ENCODE data around the gene RBP3. TPM values are rescaled to one million over a fixed set of nuclear protein-coding genes. Genes with fewer than 3 reads are reported as not detected.
A peak's percentile ranks its signal among the peaks of the same experiment; 100 is the strongest.

The RBP3 gene
- polyA plus RNA-seq, 12 donors, result 0.04 to 0.11 (median 0.07) TPM; not detected in 5

DNA sequence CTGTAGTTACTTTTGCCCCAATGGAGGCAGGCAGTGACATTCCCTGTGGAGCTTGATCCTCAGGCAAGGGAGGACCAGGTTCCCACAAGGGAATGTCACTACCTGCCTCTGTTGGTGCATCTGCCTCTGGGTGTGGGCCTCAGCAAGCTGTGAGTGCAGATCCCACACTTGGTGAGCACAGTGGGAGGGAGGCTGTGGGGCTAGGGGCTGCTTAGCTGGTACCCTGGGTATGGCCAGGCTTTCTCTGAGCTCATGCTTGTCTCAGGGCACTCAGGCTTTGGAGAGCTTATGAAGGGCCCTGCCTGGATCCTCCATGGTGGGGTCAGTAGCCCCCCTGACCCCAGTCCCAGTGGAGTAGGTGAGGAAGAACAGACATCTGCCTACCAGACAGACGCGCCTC is 52.1 kb downstream of the RBP3 start:
- DNase-seq, result no peak

DNA sequence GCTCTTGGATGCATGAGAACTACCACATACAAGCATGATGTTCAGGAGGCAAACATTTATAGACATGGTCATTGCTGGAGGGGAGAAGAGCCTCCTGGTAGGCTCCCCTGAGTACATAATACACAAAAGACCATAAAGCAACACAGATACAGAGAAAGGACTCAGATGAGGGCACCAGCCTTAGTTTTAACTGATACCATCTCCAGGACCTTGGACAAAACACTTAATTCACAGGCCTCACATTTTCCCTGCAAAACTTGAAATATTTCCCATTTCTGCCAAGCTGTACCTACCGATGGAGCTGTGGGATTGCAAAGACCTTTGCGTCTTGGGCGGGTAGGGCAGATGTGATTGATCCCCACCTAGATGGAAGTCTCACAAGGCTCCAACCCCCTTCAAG is 52.6 kb downstream of the RBP3 start:
- no peak for DNase-seq

DNA sequence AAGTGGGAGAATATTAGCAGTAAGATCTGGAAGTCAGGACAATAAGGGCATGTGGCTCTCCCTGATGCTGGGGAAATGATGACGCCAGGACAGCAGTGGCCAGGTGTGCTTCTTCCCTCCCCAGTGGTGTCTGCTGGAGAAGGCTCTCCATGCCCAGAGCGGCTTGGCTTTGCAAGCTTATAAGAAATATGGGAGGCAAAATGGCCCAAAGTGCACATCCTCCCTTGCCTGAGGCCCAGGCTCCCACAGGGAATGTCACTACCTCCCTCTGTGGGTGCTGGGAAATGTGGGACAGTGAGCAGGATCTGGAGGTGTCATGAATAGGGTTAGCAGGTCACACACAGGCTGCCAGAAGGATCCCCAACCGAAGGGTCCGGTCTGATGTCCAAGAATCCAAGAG is 53.0 kb downstream of the RBP3 start:
- DNase-seq, result no peak

DNA sequence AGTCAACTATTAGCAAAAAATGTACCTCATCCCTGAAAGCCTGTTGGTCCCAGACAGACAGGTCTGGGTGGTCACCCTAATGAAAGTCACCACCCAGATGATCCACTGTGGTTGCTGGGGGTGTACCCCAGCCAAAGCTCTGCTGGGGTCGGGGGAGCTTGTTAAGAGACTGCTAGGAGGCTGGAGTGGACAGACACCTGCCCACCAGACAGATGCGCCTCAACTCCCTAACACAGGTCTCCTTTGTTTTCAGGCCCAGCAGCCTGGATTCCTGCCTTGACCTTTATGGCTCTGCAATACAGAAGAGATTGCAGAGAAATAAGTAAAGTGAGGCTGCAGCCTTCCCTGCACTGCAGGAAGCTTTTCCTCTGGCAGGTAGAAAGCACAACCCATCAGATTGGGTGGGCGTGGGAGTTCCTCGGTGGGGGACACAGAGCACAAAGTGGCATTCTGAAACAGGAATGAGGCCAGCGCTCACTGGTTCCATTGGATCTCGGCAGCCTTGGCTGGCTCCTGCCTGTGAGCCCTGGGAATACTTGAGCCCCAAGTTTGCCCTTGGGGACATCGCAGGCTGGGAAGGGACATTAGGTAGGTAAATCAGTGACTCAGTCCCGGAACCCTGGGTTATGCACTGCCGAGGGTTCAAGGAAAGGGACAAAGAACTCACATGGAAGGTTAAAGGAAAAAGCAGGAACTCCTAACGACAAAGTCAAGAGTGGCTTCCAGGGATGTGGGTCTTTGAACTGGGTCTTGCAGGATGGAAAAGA is 53.9 kb downstream of the RBP3 start:
- no peak for DNase-seq

DNA sequence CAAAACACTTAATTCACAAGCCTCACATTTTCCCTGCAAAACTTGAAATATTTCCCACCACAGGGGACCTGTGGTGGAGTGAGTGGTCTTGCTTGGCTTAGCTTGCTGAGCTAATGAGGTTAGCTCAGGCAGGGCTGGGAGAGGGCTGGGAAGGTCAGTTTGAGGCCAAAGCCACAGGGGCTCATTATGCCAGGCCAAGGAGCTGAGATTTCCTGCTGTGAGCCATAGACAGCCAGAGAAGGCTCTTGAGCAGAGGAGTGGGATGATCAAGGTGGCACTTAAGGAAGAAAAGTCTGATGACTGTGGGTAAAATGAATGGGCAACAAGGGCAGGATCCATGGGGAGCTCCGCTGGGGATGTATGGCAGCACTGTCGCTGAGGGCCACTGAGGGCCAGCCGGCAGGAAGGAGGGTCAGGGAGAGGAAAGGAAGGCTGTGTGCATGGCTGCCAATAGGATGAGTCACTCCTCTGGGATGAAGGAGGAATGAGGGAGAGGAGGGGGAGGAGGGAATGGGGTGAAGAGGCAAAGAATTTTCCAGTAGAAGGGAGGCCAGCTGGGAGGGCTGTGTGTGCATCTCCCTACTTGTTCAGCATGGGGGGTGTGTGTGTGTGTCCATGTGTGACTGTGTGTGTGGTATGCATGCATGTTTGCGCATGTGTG is 54.6 kb downstream of the RBP3 start:
- DNase-seq, result peak; percentile 78

DNA sequence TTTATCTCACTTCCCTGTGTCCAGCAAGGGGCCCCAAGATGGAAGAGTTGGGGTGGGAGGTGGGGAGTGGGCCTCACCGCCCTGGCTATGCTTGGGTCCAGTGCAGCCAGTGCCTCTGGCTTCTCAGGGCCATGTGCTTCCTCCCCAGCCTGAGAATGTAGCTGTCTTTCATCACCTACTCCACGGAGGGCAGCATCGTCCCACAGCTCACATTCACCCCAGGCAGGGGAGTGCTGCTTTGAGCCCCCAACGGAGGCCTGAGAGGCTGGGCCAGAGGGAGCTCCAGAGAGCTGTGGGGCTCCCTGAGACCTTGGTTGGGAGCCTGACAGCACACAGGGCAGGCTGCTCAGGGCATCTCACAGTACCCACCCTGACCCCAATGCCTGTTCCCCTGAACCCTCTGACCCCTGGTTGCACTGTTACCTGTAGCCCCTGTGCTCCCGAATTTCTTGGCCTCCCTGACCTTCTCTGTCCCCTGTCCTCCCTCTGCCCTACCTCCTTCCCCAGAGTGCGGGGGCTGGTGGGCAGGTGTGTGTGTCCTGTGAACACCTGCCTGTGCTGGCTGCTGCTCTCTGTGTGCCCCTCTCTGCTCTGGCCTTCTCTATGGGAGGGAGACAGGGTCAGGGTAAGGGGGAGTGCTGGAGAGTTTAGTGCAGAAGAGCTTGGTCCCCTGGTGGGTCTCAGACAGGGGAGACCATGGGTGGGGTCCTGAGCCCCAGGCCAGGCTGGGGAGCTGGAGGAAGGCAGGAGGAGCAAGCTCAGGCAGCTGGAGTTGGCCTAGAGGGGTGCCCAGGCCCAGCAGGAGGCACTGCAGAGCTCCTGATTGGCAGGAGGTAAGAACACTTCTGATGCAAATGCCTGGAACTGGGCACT is 55.5 kb downstream of the RBP3 start:
- DNase-seq, result no peak

DNA sequence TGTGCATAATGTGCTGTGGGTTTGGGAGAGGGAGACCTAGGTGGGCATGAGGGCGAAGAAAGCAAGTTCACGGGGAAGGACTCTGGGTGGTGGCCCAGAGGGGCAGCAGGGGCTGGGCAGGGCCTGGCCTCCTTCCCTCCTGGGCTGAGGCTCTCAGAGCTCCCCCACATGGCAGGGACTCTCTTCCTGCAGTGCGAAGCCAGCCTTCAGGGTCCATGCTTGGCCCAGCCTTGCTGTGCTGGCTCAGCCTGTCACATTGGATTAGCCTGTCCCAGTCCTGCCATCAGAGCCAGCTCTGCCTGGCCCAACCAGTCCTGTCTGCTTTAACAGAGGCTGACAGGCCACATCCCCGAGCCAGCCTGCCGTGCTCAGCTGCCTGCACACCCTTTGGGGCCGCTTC is 56.3 kb downstream of the RBP3 start:
- no peak for DNase-seq

DNA sequence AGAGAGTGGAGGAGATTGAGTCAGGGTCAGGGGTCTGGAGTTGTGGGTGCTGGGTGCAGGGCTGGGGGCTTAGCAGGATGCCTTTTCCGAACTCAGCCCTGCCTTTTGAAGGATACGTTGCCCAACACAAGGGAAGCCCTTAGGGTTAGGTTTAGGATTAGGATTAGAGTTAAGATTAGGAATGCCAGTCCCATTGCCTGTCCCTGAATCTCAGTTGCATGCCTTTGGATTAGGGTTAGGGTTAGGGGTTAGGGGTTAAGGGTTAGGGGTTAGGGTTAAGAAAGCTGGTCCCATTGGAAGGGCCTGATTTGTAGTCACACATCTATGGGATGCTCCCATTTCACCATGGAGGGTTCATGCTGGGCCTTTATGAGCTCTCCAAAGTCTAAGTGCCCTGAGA is 56.8 kb downstream of the RBP3 start:
- no peak for DNase-seq

DNA sequence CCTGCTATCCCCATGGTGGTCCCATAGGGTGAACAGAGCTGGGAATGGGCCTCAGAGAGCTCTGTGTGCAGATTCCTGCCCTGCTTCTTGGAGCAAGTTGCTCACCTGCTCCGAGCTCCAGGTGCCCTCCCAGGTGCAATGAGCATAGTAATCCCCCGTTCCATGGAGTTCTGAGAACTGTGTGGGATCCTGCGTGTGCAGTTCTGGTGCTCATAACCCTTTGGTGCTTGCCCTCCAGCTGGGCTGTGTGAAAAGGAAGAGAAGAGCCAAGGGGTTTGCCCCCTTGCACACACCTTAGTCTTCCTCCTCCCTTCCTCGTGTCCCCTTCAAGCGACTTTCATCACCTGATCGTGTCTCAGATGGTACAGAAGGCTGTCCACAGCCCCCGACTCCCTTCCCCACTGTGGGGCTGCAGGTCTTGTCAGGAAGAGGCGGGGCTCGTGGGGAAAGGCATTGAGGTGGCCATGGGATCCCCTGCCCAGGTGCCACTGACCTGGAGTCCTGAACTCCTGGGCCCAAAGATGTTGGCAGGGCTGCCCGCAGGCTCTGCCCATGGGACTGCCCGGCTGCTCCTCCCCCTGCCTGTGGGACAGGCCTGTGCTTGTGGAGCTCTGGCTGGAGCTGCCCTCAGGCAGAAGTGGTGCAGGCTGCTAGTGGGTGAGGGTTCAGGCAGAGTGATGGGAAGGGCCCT is 57.8 kb downstream of the RBP3 start:
- no peak for DNase-seq

DNA sequence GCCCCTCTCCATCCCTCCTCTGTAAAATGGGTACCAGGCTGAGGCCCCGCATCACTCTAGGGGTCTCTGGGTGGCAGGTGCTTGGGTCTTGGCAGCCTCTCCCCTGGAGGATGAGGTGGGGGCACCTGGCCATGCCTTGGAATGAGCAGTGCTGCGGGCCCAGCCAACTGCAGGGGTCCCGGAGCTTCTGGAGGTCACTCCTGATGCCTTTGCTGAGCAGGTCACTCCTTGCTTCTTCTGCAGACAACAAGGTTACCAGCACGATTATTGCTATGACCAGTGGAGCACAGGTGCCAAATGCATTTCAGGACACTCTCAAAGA is 58.3 kb downstream of the RBP3 start:
- DNase-seq, result no peak

DNA sequence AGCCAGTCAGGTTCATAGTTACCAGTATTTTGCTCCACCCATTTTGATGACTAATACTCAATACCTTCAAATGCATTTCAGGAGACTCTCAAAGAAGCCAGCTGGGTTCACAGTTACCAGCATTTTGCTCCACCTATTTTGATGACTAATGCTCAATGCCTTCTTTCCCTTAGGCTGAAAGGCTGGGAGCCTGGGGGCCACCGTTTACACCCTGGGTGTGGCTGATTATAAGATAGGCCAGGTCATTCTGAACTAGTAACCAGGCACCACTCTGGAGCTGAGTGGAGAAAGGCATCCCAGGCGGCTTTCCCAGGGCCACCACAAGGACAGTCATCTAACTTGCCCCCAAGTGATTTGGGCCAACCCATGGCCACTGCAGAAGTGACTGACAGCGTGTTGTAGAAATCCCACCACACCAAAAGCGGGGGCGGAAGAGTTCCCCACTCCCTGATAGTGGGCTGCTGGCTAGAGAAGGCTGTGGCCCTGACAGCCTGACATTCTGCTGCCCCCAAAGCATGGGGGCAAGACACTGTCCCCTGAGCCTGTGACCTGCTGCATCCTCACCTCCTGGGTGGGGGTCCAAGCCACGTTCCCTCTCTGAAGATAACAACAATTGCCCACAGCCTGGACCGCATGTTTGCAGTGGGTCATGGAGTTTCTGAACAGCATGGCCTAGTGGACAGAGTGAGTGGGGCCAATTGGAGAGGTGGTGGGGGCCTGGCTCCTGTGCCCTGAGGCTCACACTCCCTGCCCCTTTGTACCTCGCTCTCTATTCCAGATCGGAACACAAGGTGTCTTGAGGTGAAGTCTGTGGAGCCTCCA is 58.9 kb downstream of the RBP3 start:
- no peak for DNase-seq

Other genes starting within 250 kb of the RBP3 start
- gene GDF10, start 48.2 kb upstream of the RBP3 start, polyA plus RNA-seq (ENCODE audit: insufficient read length in 12 of 12), result 1 to 10 TPM in 9 of 12 donors, under 1 TPM in 1, not detected in 2; 0.97 to 5.1 (median 1.5) TPM
- gene GDF2, start 25.9 kb upstream of the RBP3 start, polyA plus RNA-seq (ENCODE audit: insufficient read length in 12 of 12), result not detected
- gene ZNF488, start 35.9 kb downstream of the RBP3 start, polyA plus RNA-seq (ENCODE audit: insufficient read length in 12 of 12), result 1 to 10 TPM in 11 of 12 donors, not detected in 1; 2.0 to 5.1 (median 3.8) TPM
- gene ANXA8, start 135.8 kb downstream of the RBP3 start, polyA plus RNA-seq (ENCODE audit: insufficient read length in 12 of 12), result 10 to 100 TPM in 1 of 12 donors, 1 to 10 TPM in 2, under 1 TPM in 1, not detected in 8; 0.41 to 18.2 (median 5.3) TPM
- not detected for gene FAM25G, start 143.3 kb downstream of the RBP3 start, polyA plus RNA-seq (ENCODE audit: insufficient read length in 12 of 12)
- gene AGAP9, start 175.3 kb downstream of the RBP3 start, polyA plus RNA-seq (ENCODE audit: insufficient read length in 12 of 12), result 10 to 100 TPM in 5 of 12 donors, 1 to 10 TPM in 5, under 1 TPM in 1, not detected in 1; 0.50 to 29.4 (median 9.6) TPM

All from muscle of arm (tissue), 12 donors.